Body of pancreas (tissue), 4 donors: ENCODE results near the gene DPH6.

Experiments
- CTCF ChIP-seq, 7 experiments: fragments of 450-650 bp in 4 of 7; fragments of 200-600 bp in 3 of 7; sonication (generic) in 3 of 7; IDR thresholded peaks; one replicate each; pipeline ENCODE4 v1.5.1; 2016 to 2019; ENCODE audit warnings: antibody characterized with exemption in 7 of 7
- POLR2A ChIP-seq, 3 donors: fragments of 450-650 bp; IDR thresholded peaks; one replicate each; pipeline ENCODE4 v1.6.1; 2016; ENCODE audit warnings: antibody characterized with exemption in 3 of 3, mild to moderate bottlenecking in 2 of 3

- TF ChIP-seq CTCF (IDR thresholded peaks at IDR 0.05) (no peak), POLR2A (IDR thresholded peaks at IDR 0.05) (no peak)
Observed at GRCh38 chr15:35362195-35362829, 183.7 kb downstream of the DPH6 start.
